Stimulated activated CD8-positive, alpha-beta memory T cell treated with anti-CD3 and anti-CD28 coated beads, Interleukin-7, amount 100 ng/mL, for 4 hours (primary cell): Measurements from ENCODE around the gene SSUH2.

Experiments used
- DNase-seq, 2 donors: peaks; one replicate each; pipeline ENCODE4 v3.0.0-alpha.2; 2020; ENCODE audit warnings: low read depth in 2 of 2

SSUH2 gene

GRCh38 chr3:8640223-8640622 is 4.4 kb downstream of the SSUH2 start:
- DNase-seq = no peak

DNA sequence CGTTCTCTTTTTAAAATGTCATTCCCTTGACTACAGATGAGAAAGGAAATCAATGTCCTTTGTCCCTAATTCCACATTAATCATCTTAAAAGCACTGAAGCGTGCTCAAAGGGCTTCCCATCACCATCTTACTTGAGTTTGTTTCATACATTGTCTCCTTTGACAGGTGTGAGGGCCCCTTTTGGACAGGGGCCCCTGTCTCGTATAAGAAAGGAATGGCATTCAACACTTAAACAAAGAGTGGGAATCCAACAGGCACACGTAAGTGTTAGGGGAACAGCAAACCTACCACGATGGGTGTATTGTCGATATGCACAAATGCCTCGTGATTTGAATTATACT is 5.0 kb downstream of the SSUH2 start:
- DNase-seq = no peak

DNA sequence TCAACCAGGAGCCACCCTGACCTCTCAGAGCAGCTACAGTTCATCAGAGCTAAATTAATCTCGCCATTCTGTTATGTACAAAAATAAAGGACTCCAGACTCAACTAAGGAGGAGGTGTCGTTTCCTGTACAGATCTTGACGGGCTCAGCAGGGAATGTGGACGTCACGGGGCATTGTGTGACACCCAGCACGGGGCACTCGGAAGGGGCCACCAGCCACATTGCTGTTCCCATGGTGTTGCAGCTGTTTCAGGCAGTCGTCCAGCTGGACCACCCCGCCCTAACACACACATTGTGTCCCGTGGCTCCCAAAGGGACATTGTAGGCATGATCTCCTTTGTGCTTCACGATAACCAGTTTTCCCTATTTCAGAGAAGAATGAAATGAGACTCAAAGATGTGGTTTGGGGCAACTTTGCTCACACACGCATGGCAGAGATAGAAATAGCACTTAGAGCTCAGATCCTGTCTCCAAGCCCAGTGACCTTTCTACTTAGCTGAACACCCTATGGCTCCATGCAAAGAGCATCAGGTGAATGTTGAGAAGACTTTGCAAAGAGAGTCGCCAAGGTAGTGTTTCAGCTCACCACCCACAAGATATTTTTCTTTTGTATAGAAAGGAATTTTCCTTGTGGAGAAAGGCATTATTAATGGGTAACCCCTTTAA is 5.5 kb downstream of the SSUH2 start:
- DNase-seq = no peak

DNA sequence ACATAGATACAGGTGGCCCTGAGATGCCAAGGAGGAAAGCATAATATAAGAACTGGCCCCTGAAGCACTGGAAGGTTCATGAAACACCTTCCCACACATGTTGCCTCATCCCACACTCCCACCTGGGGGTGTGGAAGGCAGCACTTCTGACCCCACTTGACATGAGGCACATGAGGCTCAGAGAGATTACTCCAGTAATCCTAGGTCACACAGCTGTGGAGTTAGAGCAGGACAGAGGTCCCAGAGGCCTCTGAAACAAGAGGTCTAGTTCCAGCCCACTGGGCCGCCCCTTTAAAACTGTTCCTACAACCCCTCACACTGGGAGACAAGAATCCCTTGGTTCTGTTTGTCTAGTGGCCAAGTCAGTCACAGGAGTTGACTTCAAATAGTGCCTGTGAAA is 7.2 kb downstream of the SSUH2 start:
- DNase-seq = no peak

DNA sequence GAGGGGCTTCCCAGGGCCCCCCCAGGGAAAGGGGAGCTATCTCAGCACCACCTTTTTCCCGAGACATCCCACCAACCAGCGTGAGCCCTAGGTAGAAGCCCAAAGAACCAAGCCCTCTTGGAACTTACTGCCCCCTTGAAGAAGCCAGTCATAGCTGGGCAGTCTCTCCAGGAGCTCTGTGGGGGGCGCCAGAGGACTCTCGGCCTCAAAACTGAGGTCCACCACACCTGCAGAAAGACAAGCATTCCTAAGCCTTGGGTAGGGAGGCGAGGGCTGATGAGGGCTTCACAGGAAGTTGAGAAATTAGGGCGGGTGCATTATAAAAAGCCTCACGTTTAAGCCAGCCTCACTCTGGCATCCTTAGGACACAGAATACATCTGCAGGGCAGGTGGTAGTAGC is 9.0 kb downstream of the SSUH2 start:
- DNase-seq = no peak

DNA sequence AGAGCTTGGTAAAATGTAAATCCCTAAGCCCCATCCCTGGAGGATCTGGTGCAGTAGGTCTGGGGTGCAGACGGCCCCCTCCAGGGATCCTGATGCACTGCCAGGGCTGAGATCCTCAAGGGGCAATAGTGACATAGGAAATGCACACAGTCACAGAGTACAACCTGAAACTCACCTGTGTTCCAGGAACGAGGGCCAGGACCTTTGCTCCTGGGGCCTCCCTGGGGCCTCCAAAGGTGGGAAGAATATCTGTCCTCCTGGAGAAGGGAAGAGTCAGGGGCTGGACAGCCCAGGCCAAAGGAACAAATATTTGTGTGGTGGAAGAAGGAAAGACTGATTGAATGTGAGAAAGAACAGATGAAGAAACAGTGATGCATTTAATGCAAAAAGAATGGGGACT is 9.5 kb downstream of the SSUH2 start:
- no peak for DNase-seq

GRCh38 chr3:8632402-8633237 is 12.0 kb downstream of the SSUH2 start:
- DNase-seq = no peak

GRCh38 chr3:8631661-8632060 is 12.9 kb downstream of the SSUH2 start:
- no peak for DNase-seq

DNA sequence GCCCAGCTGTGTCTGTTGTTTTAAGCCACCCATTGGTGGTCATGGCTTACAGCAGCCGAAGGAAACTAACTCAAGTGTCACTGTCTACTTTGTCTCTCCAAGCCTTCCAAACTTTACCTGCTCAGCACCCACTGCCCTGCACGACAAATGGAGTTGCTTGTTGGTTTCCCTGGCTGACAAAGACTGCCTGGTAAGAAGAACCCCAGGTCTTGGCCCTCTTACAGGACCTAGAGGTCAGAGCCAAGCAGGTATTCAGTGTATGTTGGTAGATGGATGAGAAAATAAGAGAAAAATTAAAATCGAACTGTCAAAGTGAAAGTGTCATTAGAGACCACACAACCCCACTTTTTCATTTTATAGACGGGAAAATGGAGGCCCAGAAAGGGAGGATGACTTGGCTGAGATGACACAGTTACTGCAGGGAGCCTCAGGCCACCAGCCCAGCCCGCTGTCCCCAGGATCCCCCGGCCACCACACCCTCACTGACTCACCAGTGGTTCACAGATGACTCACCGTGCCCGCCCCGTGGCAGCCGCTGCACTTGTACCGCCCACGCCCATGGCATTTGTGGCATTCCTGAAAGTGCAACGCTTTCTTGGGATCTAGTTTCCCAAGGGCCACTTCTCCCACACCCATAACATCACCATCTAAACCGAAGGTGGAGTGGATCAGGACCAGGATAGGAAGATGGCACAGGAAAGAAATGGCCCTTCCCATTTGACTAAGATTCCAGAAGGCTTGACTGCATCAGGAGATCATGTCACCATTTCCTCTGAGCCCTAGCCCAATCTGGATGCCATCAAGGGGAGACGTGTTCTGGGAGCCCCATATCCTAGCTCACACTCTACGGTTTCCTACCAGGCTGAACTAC is 15.2 kb downstream of the SSUH2 start:
- peak; percentile 2 to 46 for DNase-seq

GRCh38 chr3:8627949-8628348 is 16.6 kb downstream of the SSUH2 start:
- DNase-seq = no peak

- DNase-seq = no peak
Measured at GRCh38 chr3:8627201-8627940, 17.2 kb downstream of the SSUH2 start.

DNA sequence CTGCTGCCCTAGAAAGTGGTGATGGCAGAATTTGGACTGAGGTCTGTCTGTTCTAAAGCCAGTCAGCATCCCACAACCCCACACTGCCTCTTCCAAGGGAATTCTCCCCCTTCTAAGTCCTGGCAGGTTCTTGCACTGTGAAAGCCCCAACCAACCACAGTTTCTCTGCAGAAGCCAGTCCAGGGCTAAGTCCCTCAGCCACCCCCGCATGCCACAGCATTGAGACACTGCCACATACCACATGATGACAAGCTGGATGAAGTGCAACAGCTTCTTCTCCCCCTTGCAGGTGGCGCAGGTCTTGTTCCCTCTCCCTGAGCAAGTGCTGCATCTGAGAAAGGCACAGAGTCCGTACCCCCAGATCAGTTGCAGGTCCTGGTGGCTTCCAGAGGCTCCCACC is 18.6 kb downstream of the SSUH2 start:
- DNase-seq = no peak

- no peak for DNase-seq
Measured at GRCh38 chr3:8624612-8625011, 20.0 kb downstream of the SSUH2 start.

DNA sequence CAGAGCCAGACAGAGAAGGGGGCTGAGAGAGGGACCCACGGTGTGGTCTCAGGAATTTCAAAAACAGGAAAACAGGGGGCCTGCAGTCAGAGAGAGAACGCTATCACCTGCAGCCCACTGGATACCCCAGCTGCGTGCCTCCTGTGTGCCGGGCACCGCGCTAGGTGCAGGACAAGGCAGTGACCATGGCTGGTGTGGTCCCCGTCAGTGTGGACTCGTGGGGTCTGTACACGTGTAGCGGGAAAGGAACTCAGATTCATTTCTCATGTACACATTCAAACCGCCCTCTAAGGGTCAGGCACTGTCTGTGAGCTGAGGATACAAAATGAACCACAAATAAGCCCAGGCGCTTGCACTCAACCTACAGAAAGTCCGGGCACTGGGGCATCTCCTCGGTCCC is 20.9 kb downstream of the SSUH2 start:
- no peak for DNase-seq

DNA sequence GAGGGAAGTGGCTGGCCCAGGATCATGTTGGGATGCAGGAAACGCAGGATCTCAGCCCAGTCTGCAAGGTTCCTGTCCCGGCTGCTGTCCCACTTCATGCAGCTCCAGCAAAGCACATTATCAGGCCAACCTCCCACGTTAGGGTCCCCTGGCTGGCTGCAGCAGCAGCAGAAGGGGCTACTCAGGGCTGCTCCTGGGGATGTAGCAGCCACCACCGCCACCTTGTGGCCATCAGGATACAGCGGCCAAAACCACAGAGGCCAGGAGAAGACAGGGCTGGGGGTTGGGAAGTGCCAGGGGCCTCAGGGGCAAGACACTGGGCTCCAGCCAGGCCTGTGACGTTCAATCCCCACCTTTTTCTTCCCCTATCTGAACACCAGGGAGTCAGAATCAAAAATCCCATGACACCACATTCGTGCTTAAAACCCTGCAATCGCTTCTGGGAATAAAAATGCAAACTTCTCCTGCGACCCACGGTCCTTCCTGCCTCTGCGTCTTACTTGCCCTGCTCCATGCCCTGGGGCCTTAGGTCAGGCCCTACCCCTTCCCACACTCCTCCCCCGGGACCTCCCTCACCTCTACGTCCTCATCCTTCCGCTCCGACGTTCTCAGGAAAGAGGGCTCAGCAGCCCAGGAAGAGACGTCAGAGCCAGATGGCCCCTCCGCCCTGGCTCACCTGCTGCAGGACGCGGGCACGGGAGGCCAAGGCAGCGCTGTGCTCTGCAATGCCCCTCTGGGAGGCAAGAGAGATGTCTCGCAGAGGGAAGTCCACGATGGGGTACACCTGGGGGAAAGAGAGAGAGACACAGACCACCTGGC is 21.5 kb downstream of the SSUH2 start:
- DNase-seq = no peak

DNA sequence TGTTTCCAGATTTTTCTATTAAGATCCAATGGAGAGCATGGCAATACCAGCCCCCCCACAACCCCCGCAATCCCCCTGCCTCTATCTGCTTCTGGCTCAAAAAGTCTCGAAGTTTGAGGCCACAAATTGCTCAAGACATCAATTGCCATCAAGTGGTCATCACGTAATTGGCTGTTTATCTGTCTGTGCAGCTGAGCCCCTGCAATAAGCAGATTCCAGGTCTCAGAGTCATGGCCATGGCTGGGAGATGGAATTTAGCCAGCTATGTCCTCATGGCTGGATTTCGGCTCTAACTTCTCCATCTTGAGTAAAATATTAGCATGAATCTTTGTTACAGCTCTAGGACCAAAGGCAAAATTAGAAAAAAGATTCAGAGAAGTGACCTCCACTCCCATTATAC is 22.7 kb downstream of the SSUH2 start:
- no peak for DNase-seq

GRCh38 chr3:8621141-8621540 is 23.5 kb downstream of the SSUH2 start:
- DNase-seq = no peak

DNA sequence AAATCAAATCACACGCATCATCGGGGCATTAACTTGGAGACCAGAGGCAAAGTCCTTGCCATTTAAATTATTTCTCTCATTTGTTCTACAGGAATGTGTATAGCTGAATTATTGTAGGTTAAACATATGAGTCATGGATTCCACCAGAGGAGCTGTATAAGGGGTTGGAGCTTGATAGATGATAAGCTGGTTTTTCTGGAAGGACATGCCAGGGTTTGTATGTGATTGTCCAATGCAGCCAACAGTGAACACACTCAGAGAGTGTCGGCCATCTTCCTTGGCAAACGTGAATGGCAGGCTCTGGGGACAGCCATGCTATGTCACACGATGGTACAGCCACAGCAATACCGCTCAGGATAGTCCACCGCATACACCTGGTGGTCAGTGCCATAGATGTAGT is 25.1 kb downstream of the SSUH2 start:
- DNase-seq = no peak

GRCh38 chr3:8618950-8619349 is 25.6 kb downstream of the SSUH2 start:
- no peak for DNase-seq

DNA sequence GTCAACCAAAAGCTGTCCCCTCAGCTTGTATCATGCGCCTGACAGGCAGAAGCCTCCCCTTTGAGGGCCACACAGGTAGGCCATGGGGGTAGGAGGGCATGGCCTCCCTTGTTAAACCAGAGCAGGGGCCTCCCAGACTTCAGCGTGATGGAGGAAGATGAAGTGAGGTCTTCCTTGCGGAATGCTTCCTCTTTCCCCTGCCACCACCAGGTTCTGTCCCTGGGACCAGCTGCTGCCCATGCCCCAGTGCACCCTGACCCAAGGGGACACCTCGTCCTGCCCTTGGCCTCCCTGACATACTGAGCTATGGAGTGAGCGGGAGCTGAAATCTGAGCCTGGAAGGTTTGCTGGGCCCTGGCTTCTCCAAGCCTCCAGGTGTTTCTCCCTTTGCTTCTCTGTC is 26.7 kb downstream of the SSUH2 start:
- no peak for DNase-seq

DNA sequence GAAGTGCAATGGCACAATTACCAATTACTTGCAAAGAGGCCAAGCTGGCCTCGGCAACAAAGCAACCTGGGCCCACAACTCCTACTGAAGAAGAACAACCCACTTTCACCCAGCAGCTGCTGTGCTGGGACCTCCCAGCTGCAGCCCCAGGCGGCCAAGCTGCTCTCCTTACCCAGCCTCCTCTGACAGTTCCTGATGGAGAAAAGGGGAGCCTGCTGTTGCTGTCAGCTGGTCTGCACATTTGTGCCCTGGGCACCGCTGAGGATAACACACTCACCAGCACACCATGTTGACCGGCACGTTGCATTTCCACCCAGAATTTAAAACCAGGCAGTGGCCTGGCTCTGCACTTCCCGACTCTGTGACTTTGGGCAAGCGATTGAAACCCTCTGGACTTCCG is 33.6 kb downstream of the SSUH2 start:
- no peak for DNase-seq
